ENCODE results near the gene GRM7.
A peak's percentile ranks its signal among the peaks of the same experiment; 100 is the strongest.

The GRM7 gene

DNA sequence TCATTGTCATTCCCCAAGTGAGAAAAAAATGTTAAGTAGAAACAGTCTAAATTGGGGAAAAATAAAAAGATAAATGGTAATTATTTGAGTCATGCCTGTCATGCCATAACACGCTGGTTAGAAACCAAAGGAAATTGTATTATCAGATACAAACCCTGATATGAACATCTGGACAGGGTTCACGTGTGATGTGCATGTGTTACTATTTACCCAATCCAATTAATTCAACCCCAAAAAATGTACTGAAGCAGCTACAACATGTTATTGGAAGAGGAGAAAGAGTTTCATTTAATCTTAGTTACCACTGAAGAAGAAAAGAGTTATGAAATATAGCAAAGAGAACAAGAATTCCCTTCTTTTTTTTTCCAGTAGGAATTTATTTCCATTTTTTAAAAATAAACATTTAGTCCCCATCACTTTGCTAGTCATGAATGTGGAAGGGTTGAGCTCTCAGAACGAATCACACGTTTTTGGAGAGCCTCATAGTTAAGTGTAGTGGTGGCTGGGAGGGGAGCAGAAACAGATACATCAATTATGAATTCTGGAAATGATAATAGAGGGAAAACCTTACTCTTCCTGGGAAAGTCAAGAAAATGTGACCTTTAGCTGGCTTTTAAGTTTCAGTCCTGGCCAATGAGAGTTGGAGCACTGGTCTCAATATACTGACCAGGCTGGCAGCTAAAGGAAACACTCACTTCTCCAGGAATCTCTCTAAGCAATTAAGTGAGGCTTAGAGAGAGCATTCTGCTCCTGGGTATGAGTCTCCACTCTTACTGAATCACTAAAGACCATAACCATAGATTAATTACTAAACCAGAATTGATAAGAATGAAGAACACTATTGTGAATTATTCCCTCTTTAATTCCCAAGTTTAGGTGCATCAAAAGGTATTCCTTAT lies 796.5 kb downstream of the GRM7 start:
- DNase-seq (ENCODE audit: low spot score), result no peak

DNA sequence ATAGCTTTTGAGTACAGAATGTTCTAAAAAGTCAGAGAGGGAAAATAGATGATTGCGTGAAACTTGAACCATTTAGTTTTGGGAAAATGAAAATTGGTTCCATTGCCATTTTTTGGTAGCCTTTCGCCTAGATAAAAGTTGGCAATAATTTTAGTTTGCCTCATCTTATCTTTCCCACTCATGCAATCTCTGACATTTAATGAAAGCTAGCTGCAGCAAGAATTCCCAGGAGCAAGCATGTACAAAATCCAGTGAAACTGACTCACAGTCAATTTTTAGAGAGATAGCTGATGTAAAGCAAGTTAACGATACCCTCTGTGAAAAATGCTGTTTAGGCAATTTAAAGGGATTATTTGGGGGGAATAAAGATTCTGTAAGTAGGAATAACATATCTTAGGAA lies 797.4 kb downstream of the GRM7 start:
- no peak for DNase-seq (ENCODE audit: low spot score)

DNA sequence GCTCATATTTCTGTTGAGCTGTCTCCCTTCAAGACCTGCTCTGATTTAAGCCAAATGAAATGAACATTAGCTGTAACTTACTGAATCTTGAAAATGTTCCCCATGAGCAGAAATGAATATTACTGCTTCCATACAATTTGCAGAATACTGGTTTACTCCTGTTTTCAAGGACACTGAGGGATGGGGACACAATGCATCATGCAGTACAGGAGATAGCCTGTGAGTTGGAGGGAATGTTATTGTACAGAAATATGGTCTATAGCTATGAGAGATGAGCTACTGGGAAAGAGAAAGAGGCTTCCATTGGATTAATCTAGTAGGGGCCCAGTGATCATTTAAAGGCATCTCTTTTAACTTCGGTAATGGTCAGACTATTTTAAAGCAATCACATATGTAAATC lies 798.2 kb downstream of the GRM7 start:
- no peak for DNase-seq (ENCODE audit: low spot score)

DNA sequence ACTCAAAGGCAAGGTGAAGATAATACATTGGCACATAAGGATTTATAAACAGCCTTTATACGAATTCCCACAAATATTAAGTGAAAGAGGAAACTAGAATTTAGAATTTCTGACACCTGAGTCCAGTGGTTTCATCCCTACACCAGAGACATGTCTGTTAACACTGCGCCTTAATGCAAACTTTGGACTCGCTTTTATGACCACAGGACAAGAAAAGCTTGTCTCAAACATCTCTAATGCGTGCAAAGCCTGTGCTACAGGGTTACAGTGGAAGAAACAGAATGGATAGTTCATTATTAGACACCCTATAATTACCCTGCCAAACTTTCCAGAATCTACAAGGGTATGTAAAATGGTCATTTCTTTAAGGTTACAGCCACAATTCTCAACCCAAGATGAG lies 802.9 kb downstream of the GRM7 start:
- DNase-seq (ENCODE audit: low spot score), result no peak

DNA sequence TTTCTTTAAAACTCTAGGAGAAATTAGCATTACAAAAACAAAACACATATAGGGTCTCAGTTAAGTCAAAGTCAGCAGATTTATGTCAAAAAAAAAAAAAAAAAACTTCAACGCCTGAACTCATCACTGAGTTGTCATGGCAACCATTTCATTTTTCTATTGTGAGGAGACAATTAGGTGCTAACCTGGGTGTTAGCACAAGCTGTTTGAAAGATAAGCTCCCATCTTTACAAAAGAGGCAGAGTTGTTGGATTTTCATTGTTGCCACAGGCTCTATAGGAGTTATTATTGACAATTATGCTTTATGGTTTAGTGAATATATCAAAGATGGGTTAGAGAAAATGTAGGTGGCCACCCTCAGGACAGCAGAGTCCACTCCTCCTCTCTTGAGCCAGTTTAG lies 806.9 kb downstream of the GRM7 start:
- no peak for DNase-seq (ENCODE audit: low spot score)

DNA sequence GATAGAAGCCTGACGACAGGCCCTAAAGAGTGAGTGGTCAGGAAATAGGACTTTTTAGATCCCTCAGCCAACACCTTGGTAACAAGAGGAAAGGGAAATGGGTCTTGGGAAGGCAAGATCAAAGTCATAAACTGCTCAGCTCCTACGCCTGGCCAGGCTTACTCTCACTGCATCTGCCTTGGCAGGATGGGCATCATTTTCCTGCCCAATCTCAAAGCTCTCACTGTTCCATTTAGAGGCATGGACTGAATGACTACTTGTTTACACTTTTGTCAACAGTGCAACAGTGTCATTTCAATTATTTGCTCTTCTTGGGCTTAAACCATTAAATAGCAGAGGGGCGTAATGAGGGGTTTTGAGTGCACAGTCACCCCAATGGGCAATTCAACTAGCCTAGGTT lies 808.7 kb downstream of the GRM7 start:
- no peak for DNase-seq (ENCODE audit: low spot score)

DNA sequence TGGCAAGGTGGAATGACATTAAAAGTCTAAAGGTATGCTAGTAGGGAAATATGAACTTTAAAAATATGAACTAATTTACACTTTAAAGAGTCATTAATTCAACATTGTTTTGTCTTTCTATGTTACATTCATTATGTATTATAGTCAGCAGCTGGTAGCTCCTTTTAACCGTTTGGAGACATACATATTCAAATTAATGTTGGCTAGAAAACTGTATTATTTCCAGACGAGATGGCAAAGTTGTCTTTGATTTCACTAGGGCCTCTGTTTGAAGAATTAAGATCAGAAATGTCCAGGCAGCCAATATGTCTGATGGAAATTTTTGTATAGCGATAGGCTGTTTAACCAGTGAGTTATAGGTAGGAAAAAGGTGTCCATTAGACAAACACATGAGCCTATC lies 817.6 kb downstream of the GRM7 start:
- no peak for DNase-seq (ENCODE audit: low spot score)

DNA sequence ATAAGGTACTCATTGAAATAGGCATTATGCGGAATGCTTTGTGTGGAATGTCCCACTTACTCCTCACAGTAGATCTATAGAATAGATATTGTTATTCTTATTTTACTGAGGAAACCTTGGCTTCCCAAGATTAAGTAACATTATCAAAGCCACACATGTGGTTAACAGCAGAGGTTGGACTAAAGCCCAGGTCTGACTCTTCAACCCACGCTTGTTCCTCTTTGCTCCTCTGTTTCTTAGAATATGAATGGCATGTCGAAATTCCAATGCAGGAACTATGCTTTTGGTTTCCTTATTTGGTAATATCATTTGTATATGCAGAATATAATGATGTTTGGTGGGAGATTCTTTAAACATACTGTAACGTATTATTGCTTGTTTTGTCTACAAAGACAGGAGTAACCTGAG lies 821.9 kb downstream of the GRM7 start:
- no peak for DNase-seq (ENCODE audit: low spot score)

DNA sequence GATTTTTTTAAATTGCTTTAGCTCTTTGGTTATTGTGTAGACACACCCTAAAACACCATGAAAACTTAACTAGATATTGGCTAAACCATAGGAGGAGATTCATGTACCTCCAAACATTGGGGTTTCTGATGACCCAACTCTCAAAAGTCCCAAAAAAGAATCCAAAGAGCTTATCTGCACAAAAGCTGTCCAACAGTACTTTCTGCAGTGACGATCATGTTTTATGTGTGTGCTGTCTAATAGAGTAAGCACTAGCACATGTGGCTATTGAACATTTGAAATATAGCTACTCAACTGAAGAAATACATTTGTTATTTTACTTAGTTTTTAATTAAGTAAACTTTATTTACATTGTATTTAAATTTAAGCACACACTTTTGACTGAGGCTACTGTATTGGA lies 822.5 kb downstream of the GRM7 start:
- DNase-seq (ENCODE audit: low spot score), result no peak

DNA sequence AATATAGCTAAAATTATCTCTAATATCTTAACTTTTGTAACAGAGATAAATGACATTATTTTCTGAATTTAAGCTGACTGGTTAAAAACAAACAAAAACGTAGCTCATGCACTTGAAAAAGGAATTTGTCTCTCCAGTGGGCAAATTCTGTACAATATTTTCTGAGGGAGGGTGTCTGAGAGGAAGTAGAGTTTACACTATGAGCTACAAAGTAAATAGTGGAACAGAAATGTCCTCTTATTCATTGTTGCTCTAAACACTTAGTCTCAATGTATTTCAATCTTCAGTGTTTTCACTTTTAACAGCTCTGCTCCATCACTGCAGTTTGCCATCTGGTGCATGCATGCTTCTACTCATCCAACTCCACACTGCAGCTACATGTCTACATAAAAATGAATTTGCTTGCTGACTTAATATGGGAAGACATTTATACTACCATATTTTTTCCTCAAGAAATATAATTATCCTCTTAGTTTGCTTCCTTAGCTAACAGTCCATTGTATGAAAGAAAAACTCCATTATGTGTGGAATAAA lies 823.3 kb downstream of the GRM7 start:
- no peak for DNase-seq (ENCODE audit: low spot score)

DNA sequence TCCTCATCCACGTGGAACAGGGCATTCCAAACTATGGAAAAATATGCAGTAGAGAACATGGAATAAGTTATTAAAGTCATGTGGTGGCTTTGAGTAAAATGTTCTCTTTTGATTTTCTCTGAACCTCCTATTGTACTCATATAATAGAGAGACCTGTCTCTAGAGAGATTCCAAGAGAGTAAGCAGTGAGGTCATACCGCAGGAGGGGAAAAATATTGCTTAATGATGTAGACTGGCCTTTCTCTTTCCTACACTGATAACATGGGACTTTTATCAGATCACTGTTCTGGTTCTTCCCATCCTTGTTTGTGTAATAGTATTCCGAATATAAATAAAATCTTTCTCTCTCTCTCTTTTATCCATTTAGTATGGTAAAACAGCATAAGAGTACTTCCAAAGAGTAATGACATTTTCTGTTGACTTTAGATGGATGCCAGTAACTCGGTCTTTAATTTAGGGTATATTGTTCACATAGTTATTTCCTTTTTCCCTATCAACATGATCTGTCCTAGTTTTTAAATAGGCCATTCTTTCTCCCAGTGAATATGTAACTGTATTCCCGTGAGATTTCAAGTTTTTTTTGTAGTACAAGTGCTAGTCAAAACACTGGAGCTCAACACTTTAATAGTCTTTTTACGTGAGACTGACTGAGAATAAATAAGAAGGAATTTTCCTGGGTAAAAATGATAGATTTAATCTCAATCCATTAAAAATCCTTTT lies 826.7 kb downstream of the GRM7 start:
- DNase-seq (ENCODE audit: low spot score), result no peak

DNA sequence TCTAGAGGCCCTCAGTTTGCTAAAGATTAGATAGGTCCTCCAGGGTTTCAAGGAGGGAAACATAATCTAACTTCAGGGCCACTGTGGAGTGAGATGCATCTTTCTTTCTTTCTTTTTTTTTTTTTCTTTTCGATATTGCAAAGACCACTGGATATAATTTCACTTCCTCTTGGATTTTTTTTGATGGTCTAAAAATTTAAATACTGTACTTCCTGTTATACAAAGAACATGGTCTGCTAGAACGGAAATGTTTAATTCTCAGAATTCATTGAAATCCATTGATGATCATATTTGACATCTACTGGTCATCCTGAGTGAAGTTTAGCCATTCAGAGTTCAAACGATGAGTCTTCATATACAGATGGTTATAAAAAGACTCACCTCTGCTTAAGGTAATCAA lies 832.0 kb downstream of the GRM7 start:
- no peak for DNase-seq (ENCODE audit: low spot score)

DNA sequence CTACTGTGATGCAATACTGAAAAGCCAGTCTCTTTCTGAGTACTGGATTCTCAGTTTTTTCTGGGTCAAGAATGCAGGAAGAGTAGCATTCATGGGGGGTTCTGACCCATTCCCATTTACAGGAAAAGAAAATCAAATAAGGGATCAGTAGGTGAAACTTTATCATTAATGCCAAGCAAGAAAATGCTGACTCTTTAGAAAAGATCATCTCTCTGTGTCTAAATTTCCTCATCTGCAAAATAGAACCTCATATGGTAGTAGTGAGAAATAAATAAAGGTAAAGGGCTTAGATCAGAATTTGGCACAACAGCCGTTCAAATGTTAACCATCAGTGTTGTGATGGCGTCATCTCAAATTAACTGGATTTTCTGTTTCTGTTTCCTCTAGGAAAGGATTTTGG lies 833.1 kb downstream of the GRM7 start:
- no peak for DNase-seq (ENCODE audit: low spot score)

DNA sequence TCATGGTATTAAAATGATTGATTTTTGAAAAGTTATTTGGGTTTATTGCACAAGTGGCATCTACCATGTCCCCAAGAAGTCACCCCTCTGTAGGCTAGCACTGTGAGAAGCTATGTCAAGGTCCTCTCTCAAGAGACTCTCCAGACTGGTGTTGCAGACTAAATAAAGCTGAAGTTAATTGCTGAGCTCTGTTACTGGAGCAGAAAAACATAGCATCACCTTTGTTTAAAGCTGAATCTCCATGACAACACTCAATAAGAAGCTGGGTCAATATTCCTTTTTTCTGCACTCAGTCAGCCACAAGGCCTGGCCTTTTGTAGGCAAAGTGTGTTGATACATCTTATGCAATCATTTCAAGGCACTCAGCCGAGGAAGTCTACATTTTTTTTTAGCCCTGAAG lies 834.1 kb downstream of the GRM7 start:
- no peak for DNase-seq (ENCODE audit: low spot score)

DNA sequence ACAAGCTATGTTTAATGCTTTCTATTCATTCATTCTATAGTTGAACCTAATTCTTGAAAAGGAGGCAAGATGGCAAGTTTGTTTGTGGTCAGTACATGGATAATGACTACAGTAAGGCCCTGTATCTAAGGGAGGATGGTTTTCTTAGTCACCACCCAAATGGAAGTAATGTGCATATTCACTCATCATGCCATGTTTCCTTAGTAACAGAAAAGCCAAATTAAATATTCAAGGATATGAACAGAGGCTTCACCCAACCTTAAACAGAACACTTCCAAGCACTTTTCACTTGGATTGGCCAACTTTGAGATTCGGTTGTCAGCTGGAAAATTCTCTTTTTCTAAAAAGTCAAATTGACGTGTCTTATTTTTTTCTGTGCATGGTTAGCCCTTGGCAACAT lies 835.4 kb downstream of the GRM7 start:
- DNase-seq (ENCODE audit: low spot score), result no peak

DNA sequence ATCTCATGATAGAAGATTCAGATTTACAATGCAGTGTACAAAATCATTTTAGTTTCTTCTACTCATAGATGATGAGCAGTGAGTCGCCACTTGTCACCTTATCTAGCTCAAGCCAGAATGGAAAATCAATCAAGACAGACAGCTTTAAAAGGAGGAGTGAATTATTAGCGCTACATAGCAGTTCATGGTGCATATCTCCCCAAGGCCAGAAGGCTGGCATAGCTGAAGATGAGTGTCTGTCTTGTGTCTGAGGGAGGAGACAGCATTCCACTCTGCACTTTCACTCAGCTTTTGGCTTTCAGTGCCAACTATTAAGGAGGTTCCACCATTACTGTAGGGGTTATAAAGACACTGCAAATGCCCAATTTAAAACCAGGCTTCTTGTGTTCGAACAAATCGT lies 836.6 kb downstream of the GRM7 start:
- DNase-seq (ENCODE audit: low spot score), result no peak

DNA sequence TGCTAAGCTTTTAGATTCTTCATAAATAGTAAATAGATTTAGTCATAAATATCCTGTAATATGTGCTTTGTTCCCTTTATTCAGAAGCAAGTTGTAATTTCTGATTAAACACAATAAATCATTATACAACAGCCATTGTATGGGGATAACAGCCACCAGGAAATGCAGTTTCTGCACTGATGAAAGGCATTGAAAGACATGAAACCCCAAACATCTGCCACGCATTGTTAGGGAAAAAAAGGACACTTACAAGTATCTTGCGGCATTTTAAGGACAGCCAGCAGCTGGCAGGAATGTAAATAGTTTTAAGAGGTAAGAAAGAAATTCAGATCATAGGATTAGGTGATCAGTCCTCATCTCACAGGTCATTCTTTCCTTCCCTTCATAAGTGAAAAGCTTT lies 839.6 kb downstream of the GRM7 start:
- no peak for DNase-seq (ENCODE audit: low spot score)

DNA sequence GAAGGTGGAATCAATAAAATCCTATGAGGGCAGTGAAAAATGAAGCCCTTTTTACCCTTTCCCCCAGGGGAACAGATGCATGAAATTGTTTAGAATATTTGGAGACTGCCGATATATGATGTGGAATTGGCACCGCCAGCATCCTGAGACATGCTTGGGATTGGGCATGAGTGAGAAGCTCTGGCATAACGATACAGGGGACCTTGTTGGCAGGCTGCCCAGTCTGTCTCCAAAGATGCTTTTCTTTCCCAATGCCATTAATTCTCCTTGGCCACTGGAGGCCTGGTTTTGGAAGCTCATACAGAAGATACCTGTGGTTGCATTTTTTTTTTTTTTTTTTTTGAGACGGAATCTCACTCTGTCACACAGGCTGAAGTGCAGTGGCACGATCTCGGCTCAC lies 840.1 kb downstream of the GRM7 start:
- DNase-seq (ENCODE audit: low spot score), result no peak

DNA sequence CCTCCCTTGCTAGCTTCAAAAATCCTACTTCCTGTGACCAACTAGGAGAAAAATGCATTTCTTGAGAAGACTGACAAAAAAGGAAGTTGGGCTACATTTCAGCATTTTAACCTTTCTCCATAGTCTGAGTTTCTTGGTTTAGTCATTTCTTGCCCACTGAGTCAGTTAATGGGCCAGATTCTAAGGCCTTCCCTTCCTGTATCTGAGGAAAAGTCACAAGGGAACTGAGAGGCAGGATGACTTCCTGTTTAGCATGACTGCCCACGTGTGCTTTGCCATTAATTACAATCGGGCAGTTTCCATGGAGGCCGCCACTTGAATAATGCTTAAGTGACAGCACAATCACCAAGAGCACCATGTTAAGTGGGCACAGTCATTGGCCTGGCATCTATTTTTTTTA lies 846.3 kb downstream of the GRM7 start:
- no peak for DNase-seq (ENCODE audit: low spot score)

DNA sequence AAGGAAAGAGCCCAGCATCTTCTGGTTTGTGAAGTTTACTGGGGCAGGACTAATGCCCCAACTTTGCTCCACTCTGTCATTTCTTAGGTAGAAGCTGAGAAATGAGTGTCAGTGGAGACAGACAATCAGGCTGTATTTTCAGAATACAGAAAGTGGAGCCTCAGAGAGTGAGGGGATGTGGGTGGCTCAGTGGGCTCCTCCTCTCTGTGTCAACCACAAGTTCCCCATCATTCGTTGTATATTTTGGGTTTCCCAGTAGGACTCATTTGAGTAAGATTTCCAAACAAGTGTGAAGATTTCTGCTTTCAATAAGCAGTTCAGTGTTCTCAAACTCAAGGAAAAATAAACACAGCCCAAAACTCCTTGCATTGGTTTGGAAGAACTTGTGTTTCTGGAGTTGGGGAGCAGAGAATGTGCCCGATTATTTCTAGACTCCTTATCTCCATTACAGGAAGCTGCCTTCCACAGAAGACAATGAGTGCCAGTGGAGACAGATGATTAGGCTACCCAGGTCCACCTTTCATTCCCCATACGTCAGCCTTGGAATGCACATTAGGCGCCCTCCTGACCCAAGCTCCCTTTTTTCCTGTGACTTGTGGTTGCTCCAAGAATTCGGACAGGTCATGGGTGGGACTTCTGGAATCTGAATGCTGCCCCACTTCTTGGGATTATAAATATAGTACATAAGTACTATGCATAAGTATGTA lies 848.6 kb downstream of the GRM7 start:
- DNase-seq (ENCODE audit: low spot score), result no peak

DNA sequence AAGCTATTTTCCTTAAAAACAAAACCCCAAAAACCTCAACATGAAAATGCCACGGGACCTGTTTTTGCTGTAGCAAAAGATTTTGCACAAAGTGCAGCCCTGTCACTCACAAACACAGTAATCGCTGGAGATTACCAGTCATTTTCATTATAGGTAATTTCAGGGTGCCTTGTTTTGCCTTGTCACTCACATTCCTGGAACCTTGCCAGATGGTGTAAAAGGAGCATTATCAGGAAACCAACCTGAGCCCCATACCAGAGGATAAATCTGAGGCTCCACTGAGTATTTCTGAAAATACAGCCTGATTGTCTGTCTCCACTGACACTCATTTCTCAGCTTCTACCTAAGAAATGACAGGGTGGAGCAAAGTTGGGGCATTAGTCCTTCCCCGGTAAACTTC lies 849.4 kb downstream of the GRM7 start:
- peak; percentile 2 for DNase-seq (ENCODE audit: low spot score)

DNA sequence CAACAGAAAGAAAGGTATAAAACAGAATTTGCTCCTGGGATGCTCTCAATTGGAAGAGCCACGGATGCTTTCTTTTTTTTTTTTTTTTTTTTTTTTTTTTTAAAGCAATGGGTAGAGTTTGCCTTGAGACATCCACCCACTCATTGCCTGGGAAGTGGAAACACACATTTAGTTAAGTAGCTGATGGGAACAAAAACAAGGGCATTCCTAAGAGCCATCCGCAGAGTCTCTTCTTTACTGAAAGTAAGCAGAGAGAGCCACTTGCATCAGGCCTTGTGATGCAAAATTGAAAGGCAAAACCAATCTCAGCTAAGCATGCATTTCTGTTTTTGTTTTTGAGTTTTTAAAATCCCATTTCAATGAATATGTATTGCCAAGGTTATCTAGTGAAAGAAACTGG lies 852.8 kb downstream of the GRM7 start:
- no peak for DNase-seq (ENCODE audit: low spot score)
